NCI-H524 (cell line): ENCODE measurements around the gene TAS2R39.

Experiments used
- DNase-seq, 2 experiments: peaks; one replicate each; lab custom pipeline; 2025; lab: John Stamatoyannopoulos, UW

Gene TAS2R39

DNA sequence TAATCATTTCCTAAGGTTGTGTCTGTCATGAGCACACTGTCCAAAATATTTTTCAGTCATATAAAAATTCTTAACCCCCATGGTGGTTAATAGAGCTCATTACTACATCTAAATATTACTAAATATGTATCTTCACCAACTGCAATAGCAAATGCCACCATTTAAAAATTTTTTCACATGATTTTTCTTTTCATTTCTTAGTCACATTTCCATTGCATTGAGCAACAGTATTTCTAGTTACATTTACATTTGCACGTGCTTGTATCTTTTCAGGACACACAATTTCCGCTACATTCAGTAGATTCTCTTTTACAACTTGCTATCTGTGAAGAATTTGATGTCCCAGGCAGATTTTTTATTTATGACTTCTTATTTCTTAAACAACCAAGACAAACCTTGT lies 33.5 kb downstream of the TAS2R39 start:
- DNase-seq: no peak

DNA sequence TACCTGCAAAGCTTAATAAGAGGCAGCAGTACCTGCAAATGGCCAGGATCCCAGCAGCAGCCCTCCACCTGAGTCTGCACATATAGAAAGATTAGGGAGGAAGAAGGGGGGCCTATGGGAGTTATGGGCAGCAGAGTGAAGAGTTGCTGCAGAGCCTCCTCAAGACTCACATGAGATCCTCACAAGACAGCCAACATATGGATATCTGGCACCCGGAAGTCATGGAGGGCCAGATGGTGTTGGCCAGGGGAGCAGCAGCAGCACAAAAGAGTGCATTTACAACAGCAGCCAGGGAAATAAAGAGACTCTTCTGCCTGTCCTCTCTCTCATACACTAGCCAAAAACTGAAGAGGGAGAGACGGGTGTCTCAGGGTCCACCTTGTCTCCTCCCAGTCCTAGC lies 34.6 kb downstream of the TAS2R39 start:
- peak; percentile 85 to 96 for DNase-seq

DNA sequence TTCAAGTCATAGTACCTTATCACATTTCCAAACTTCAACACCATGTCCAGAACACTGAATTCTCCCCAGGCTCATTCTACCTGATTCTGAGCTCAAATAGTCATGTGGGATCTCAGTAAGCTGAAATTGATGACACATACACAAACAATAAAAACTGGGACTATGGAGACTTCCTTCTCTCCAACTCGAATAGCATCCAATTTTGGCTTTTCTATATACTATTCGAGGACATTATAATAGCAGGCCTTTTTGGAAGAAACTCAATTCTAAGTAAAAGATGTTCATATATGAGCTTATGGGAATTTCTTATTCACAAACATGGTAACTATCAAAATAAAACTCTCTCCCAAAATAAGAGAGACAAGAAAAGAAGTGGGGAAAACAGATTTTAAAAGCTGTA lies 38.1 kb downstream of the TAS2R39 start:
- no peak for DNase-seq

DNA sequence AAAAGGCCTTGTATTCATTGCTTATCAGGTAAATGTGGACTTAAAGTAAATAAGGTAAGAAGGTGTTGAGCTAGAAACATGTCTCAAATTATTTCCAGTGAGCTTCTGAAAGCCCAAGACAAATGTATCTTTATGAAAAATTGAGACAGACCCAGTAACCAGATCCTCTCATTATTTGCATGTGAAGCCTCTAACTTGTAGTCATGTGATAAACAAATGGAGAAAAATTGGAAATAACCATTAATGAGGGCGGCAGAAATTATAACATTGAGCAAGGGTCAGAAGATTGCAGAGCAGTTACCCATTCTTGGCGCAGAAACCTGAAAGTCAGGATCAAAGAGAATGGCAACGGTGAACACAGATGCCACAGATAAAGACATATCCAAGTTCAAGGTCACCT lies 38.5 kb downstream of the TAS2R39 start, which contains the start of gene TAS2R40:
Gene TAS2R40 (plus strand): TSS at position 301 of the 400 bp plus-strand sequence. CDS start 42 bp downstream, at position 343.
- no peak for DNase-seq

DNA sequence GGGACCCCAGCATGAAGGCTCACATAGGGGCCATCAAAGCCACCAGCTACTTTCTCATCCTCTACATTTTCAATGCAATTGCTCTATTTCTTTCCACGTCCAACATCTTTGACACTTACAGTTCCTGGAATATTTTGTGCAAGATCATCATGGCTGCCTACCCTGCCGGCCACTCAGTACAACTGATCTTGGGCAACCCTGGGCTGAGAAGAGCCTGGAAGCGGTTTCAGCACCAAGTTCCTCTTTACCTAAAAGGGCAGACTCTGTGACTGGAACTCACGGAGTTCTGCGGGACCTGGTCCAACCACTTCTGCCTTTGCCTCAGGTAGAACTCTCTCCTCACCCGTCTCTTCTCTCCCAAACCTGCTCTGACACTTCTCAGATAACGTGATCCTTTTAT lies 39.6 kb downstream of the TAS2R39 start:
- DNase-seq: no peak

DNA sequence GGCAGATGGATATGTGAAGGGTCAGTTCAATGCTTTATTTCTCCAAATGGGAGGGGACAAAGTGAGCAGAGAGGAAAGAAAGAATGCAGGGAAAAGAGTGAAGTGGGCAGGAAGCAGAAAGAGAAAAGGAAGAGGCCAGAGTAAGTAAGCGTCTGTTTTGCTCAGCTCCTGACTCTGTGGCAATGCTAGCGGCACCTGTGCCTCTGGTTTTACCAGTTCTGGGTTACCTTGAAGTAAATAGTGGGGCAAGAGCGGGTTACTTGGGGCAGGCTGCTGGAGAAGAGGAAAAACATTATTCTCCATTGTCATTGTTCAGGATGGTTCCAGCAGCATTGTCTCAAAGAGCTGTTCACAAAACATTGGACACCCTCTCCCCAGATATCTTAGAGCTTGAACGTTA lies 40.6 kb downstream of the TAS2R39 start:
- no peak for DNase-seq

DNA sequence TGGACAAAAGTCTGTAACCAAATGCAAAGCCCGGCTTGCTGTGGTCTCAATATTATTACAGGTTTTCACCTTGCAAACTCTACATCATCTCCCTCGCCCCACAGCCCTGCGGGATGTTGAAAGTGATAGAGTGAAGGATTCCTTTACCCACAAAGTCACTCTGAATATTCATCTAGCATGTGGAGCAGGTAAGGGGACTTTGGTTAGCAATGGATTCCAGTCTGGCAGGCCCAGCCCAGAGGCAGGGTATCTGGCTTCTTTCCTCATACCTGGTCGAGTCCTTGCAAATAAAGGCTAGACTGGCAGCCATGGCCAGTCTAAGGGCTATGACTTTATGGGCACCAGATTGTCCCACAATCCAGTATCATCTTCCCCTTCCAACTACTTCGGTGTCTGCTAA lies 41.8 kb downstream of the TAS2R39 start:
- no peak for DNase-seq

DNA sequence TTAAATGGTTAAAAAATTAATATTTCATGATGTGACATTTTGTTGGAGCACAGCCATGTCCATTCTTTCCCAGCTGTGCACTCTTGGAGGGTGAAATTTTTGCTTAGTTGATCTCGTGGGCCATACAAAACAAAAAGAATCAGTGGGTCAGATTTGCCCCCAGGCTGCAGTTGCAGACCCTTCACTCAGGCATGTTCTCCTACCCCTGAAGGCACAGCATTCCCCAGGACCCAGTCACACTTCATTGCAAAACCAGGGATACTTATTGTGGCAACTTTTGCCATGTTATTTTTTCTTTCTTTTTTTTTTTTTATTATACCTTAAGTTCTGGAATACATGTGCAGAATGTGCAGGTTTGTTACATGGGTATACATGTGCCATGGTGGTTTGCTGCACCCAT lies 44.6 kb downstream of the TAS2R39 start:
- DNase-seq: no peak

DNA sequence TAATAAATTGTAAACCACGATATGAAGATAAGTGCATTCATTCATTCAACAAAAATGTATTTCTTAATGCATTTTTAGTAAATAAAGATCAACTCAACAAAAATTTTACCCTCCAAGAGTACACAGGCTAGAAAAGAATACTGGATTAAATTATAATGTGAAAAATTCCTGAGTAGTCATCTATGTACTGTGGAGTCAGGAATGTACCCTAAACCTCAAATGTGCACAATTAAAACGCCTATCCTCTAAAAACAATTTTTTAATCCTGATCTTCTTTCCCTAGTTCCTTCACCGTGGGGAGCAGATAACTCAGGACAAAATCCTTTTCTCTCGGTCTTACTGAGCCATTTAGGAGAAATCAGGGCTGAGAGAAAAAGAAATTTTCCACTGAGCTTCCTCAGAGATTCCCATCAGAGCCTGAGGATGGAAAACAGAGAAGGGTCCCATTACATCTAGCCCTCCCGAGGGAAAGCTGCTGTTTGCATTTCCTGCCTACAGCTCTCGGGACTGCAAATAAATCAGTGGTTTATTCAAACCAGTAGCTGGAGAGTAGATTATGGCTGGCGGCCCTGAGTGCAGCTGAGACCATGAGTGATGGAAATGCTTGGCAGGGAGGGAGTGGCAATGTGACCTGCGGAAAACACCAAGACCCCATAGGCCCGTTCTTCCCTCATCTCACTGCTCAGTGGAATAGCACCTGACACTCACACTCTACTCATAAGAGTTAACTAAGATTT lies 46.0 kb downstream of the TAS2R39 start:
- no peak for DNase-seq

DNA sequence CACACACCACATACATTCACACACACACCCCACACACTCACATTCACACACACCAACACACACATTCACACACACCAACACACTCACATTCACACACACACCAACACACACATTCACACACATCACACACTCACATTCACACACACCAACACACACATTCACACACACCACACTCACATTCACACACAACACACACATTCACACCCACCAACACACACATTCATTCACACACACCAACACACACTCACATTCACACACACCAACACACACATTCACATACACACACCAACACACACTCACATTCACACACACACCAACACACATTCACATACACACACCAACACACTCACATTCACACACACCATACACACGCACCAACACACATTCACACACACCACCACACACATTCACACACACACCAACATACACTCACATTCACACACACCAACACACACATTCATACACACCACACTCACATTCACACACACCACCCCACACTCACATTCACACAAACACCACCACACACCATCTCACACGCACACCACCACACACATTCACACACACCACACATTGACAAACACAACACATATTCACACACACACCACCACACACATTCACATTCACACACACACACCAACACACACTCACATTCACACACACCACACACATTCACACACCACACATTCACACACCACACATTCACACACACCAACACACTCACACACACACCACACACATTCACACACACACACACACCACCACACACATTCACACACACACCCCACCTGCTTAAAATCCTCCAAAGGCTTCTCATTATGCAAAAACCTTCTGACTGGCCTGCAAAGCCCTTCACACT lies 47.6 kb downstream of the TAS2R39 start:
- no peak for DNase-seq
